Activated CD8-positive, alpha-beta memory T cell treated with anti-CD3 and anti-CD28 coated beads, Interleukin-2, amount 50 U/mL, for 4 hours (primary cell): ENCODE measurements around the gene ZNF157.
A peak's percentile ranks its signal among the peaks of the same experiment; 100 is the strongest.

Experiments used
- DNase-seq: peaks from one replicate; pipeline ENCODE4 v3.0.0-alpha.2; 2020

Gene ZNF157

GRCh38 chrX:47448165-47448806 lies 77.9 kb downstream of the ZNF157 start:
- DNase-seq: no peak

GRCh38 chrX:47452112-47452511 lies 81.7 kb downstream of the ZNF157 start:
- no peak for DNase-seq

GRCh38 chrX:47456080-47456479 lies 85.7 kb downstream of the ZNF157 start:
- no peak for DNase-seq

- DNase-seq: peak; percentile 19
These were observed 88.2 kb downstream of the ZNF157 start for GRCh38 chrX:47458528-47458927.

GRCh38 chrX:47460561-47460960 lies 90.2 kb downstream of the ZNF157 start:
- no peak for DNase-seq
